DMS 273 (cell line): ENCODE measurements around the gene SLC16A12.
A peak's percentile ranks its signal among the peaks of the same experiment; 100 is the strongest.

ENCODE experiments used
- DNase-seq: peaks from one replicate; lab custom pipeline; 2025; ENCODE audit not compliant: unreplicated experiment; lab: John Stamatoyannopoulos, UW

SLC16A12 gene

GRCh38 chr10:89516149-89516832 lies 19.1 kb downstream of the SLC16A12 start:
- peak; percentile 24 for DNase-seq

GRCh38 chr10:89515031-89515841 lies 20.2 kb downstream of the SLC16A12 start:
- DNase-seq: peak; percentile 2

- no peak for DNase-seq
Measured at GRCh38 chr10:89513206-89513605, 22.2 kb downstream of the SLC16A12 start.

GRCh38 chr10:89505640-89506275 lies 29.6 kb downstream of the SLC16A12 start:
- DNase-seq: no peak

GRCh38 chr10:89504691-89505090 lies 30.7 kb downstream of the SLC16A12 start:
- no peak for DNase-seq

- no peak for DNase-seq
Measured at GRCh38 chr10:89503652-89504370, 31.6 kb downstream of the SLC16A12 start.

GRCh38 chr10:89503151-89503550 lies 32.2 kb downstream of the SLC16A12 start:
- no peak for DNase-seq

GRCh38 chr10:89502549-89502948 lies 32.8 kb downstream of the SLC16A12 start:
- DNase-seq: peak; percentile 39

GRCh38 chr10:89494575-89494974 lies 40.8 kb downstream of the SLC16A12 start:
- DNase-seq: peak; percentile 53

- peak; percentile 19 for DNase-seq
Measured at GRCh38 chr10:89494068-89494467, 41.3 kb downstream of the SLC16A12 start.

- no peak for DNase-seq
Measured at GRCh38 chr10:89491932-89492331, 43.5 kb downstream of the SLC16A12 start.

GRCh38 chr10:89490596-89491335 lies 44.6 kb downstream of the SLC16A12 start:
- DNase-seq: no peak

GRCh38 chr10:89482256-89482655 lies 53.1 kb downstream of the SLC16A12 start:
- no peak for DNase-seq

- no peak for DNase-seq
Measured at GRCh38 chr10:89481662-89482061, 53.7 kb downstream of the SLC16A12 start.

- no peak for DNase-seq
Measured at GRCh38 chr10:89479771-89480446, 55.5 kb downstream of the SLC16A12 start.

- no peak for DNase-seq
Measured at GRCh38 chr10:89478739-89479654, 56.4 kb downstream of the SLC16A12 start.

GRCh38 chr10:89478085-89478738 lies 57.2 kb downstream of the SLC16A12 start:
- no peak for DNase-seq

GRCh38 chr10:89476150-89476549 lies 59.2 kb downstream of the SLC16A12 start:
- DNase-seq: no peak
